ENCODE measurements around the gene PPP2R2B.

GRCh38 chr5:146894753-146895521 lies 16.4 kb upstream of the PPP2R2B start:
- TF ChIP-seq CTCF (IDR thresholded peaks at IDR 0.05) (no peak), POLR2A (IDR thresholded peaks at IDR 0.05) (no peak)

All from Peyer's patch (tissue), 4 donors.